Adrenal gland (tissue), 5 donors: ENCODE data around the gene CASP10.

Experiments used
- POLR2A ChIP-seq, 2 donors: fragments of 450-650 bp; IDR thresholded peaks; one replicate each; pipeline ENCODE4 v1.6.1; 2017; ENCODE audit warnings: antibody characterized with exemption in 2 of 2, mild to moderate bottlenecking in 2 of 2, moderate library complexity in 1 of 2
- TF ChIP-seq, protein P1 (sequence below), 6 experiments: fragments of 450-650 bp in 4 of 6; fragments of 200-600 bp in 2 of 6; sonication (generic) in 1 of 6; IDR thresholded peaks; 1 replicate in 5 of 6; 2 replicates in 1 of 6; pipeline versions ENCODE4 v1.5.1 to v1.8.0; 2016 to 2021; ENCODE audit warnings: antibody characterized with exemption in 6 of 6, mild to moderate bottlenecking in 2 of 6, moderate library complexity in 1 of 6
- donor health status: DM: no; HTN: no; CAD: no.

DNA sequence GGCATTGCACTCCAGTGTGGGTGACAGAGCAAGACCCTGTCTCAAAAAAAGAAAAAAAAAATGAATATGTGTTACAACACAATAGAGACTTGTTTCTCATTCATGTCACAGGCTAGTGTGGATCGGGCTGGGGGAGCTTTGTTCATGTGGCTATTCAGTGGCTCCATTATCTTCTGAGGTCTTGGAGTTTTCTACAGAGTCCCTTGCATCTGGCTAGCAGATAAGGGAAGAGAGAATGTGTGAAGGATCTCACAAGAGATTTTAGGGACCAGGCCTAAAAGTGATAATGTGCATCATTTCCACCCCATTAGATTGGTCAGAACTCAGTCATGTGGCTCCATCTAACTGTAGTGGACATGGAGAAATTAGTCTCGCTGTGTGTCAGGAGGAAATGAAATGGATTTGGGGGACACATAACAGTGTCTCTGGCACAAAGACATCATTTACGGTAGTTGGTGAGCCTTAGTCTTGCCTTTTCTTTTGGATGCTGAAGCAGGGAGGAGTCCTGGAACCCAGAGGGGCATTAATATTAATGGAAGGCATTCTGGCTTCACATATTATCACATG lies 32.4 kb upstream of the CASP10 start:
- TF ChIP-seq, protein P1, sequence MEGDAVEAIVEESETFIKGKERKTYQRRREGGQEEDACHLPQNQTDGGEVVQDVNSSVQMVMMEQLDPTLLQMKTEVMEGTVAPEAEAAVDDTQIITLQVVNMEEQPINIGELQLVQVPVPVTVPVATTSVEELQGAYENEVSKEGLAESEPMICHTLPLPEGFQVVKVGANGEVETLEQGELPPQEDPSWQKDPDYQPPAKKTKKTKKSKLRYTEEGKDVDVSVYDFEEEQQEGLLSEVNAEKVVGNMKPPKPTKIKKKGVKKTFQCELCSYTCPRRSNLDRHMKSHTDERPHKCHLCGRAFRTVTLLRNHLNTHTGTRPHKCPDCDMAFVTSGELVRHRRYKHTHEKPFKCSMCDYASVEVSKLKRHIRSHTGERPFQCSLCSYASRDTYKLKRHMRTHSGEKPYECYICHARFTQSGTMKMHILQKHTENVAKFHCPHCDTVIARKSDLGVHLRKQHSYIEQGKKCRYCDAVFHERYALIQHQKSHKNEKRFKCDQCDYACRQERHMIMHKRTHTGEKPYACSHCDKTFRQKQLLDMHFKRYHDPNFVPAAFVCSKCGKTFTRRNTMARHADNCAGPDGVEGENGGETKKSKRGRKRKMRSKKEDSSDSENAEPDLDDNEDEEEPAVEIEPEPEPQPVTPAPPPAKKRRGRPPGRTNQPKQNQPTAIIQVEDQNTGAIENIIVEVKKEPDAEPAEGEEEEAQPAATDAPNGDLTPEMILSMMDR (IDR thresholded peaks at IDR 0.05): no peak
- no peak for TF ChIP-seq POLR2A (IDR thresholded peaks at IDR 0.05)
